Activated T-cell treated with anti-CD3 and anti-CD28 coated beads, Interleukin-2, amount 50 U/mL, for 4 hours (primary cell): ENCODE results near the gene PNLDC1. TPM values are rescaled to one million over a fixed set of nuclear protein-coding genes. Genes with fewer than 3 reads are reported as not detected.
"Not testable (repeated sequence)": the region's sequence is repeated elsewhere in the genome, so short reads cannot be mapped to it uniquely, and the experiment has no call there.

Experiments used
- ATAC-seq, 2 donors: fragments of 200-7000 bp; cut with Tn5 transposase; one replicate each; pipeline ENCODE4 v1.10.0; 2021
- DNase-seq: peaks from one replicate; pipeline ENCODE4 v3.0.0-alpha.2; 2020
- H3K27me3 Mint-ChIP-seq: one replicate; pipeline ENCODE4 v1.8.0; 2021; ENCODE audit warnings: low read depth, mixed read lengths
- H3K36me3 Mint-ChIP-seq: one replicate; pipeline ENCODE4 v1.8.0; 2022; ENCODE audit warnings: mixed read lengths; ENCODE audit not compliant: insufficient read depth
- H3K4me1 Mint-ChIP-seq: one replicate; pipeline ENCODE4 v1.8.0; 2021; ENCODE audit warnings: low read depth, mixed read lengths
- H3K4me3 Mint-ChIP-seq: one replicate; pipeline ENCODE4 v1.8.0; 2021; ENCODE audit warnings: mild to moderate bottlenecking, moderate library complexity, mixed read lengths
- H3K9me3 Mint-ChIP-seq: one replicate; pipeline ENCODE4 v1.8.0; 2021; ENCODE audit warnings: mixed read lengths
- total RNA-seq, 3 donors: library from RNA; stranded (reverse); gene quantifications; one replicate each; pipeline ENCODE4 v1.2.1, GENCODE V29; 2021

PNLDC1 gene
- total RNA-seq, 3 donors from 2014 or later, result 0.14 to 2.0 (median 0.30) TPM

DNA sequence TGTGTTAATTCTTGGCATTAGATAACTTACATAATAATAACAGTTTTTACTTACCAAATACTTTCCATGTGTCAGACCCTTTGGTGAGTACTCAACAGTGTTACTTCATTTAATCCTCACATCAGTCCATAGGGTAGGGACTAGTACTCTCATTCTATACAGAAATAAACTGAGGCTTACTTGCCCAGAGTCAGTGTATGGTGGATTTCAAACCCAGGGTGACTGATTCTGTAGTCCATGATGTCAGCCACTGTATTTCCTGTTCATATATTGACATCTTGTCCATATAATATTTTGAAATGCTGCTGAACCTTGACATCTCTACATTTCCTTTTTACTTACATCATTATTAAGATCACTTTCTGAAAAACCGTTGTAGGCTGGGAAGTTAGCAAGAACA is 2.5 kb upstream of the PNLDC1 start:
- H3K4me1 Mint-ChIP-seq, result peaks cover 26% of the 10 kb centered on the region
- no peaks in the 10 kb centered on the region for H3K27me3 Mint-ChIP-seq
- ATAC-seq, result no peak
- H3K9me3 Mint-ChIP-seq, result no peaks in the 10 kb centered on the region
- no peak overlapping the region for H3K4me3 Mint-ChIP-seq
- H3K36me3 Mint-ChIP-seq, result peaks cover 28% of the 10 kb centered on the region
- DNase-seq, result no peak

DNA sequence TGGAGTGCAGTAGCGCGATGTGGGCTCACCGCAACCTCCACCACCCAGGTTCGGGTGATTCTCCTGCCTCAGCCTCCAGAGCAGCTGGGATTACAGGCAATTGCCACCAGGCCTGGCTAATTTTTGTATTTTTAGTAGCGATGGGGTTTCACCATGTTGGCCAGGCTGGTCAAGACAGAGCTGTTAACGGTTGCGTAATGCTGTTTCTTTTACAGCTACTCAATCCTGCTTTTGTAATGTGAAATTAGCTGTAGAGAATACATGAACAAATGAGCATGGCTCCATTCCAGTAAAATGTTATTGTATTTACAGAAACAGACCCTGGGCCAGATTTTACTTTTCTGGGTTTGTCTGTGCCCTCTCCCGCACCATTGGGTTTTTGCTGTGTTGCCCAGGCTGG is 1.9 kb downstream of the PNLDC1 start:
- H3K4me1 Mint-ChIP-seq, result peaks cover 7% of the 10 kb centered on the region
- no peaks in the 10 kb centered on the region for H3K9me3 Mint-ChIP-seq
- ATAC-seq (no peak), DNase-seq (no peak)
- H3K4me3 Mint-ChIP-seq, result no peak overlapping the region
- H3K36me3 Mint-ChIP-seq, result peaks cover 18% of the 10 kb centered on the region
- H3K27me3 Mint-ChIP-seq, result no peaks in the 10 kb centered on the region

GRCh38 chr6:159804504-159804903 is 4.4 kb downstream of the PNLDC1 start:
- Mint-ChIP-seq H3K27me3 (no peaks in the 10 kb centered on the region), H3K4me3 (no peak overlapping the region), H3K9me3 (no peaks in the 10 kb centered on the region), H3K36me3 (peaks cover 7% of the 10 kb centered on the region), H3K4me1 (no peaks in the 10 kb centered on the region)
- DNase-seq (no peak), ATAC-seq (no peak)

DNA sequence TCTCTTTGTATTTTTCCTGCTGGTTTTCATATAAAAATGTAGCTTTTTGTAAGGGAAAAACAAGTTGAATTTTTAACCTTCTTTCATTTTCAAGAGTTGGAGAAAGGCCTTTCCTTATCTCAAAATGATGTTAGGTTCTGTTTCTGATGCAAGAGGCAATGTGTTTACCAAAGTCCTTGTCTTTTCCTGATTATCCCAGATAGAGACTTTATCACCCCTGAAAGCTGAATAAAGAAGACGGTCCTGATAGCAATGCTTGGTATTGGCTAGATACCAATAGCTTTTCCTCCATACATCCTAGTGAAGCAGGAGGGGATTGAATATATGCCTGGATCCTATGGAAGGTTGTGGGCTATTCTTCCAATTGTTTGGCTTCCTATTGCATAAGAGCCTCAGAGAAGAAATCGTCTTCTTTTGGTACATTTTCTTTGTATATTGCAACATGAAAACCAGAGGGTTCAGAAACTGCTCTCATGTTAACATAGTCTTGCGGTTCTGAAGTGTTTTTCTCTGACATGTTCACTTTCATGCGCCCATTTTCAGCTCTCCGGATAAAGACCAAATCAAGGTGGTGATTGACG is 5.5 kb downstream of the PNLDC1 start:
- no peak for DNase-seq
- Mint-ChIP-seq H3K9me3 (no peaks in the 10 kb centered on the region), H3K4me3 (no peak overlapping the region), H3K27me3 (no peaks in the 10 kb centered on the region), H3K36me3 (peaks cover 6% of the 10 kb centered on the region), H3K4me1 (no peaks in the 10 kb centered on the region)
- ATAC-seq, result no peak

GRCh38 chr6:159806021-159806458 is 6.0 kb downstream of the PNLDC1 start:
- Mint-ChIP-seq H3K4me3 (no peak overlapping the region), H3K4me1 (no peaks in the 10 kb centered on the region), H3K27me3 (no peaks in the 10 kb centered on the region), H3K36me3 (peaks cover 5% of the 10 kb centered on the region), H3K9me3 (no peaks in the 10 kb centered on the region)
- DNase-seq, result no peak
- no peak for ATAC-seq

GRCh38 chr6:159807150-159807858 is 7.2 kb downstream of the PNLDC1 start:
- DNase-seq (no peak), ATAC-seq (no peak)
- no peak overlapping the region for H3K4me3 Mint-ChIP-seq
- peaks cover 5% of the 10 kb centered on the region for H3K36me3 Mint-ChIP-seq
- no peaks in the 10 kb centered on the region for H3K4me1 Mint-ChIP-seq
- no peaks in the 10 kb centered on the region for H3K9me3 Mint-ChIP-seq
- no peaks in the 10 kb centered on the region for H3K27me3 Mint-ChIP-seq

- Mint-ChIP-seq H3K9me3 (no peaks in the 10 kb centered on the region), H3K4me3 (no peak overlapping the region), H3K4me1 (no peaks in the 10 kb centered on the region), H3K27me3 (no peaks in the 10 kb centered on the region), H3K36me3 (peaks cover 5% of the 10 kb centered on the region)
- ATAC-seq, result no peak
- DNase-seq, result no peak
Observed at GRCh38 chr6:159808647-159809046, 8.6 kb downstream of the PNLDC1 start.

DNA sequence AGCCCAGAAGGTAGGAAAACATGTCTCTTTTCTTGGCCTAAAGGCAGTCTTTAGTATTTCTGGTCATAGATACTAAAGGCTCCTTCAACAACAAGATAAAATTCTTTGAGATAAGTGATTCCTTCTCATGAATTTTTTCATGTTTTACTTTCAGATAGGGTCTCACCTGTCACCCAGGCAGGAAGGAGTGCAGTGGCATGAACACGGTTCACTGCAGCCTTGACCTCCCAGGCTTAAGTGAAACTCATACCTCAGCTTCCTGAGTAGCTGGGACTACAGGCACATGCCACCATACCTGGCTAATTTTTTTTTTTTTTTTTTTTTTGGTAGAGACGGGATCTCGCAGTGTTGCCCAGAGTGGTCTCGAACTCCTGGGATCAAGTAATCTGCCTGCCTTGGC is 9.1 kb downstream of the PNLDC1 start:
- Mint-ChIP-seq H3K36me3 (peaks cover 5% of the 10 kb centered on the region), H3K27me3 (no peaks in the 10 kb centered on the region), H3K9me3 (no peaks in the 10 kb centered on the region), H3K4me1 (no peaks in the 10 kb centered on the region), H3K4me3 (no peak overlapping the region)
- DNase-seq (no peak), ATAC-seq (no peak)

GRCh38 chr6:159813781-159814180 is 13.7 kb downstream of the PNLDC1 start:
- ATAC-seq, result no peak
- no peak for DNase-seq
- Mint-ChIP-seq H3K4me3 (no peak overlapping the region), H3K36me3 (peaks cover 2% of the 10 kb centered on the region), H3K4me1 (no peaks in the 10 kb centered on the region), H3K27me3 (no peaks in the 10 kb centered on the region), H3K9me3 (no peaks in the 10 kb centered on the region)

DNA sequence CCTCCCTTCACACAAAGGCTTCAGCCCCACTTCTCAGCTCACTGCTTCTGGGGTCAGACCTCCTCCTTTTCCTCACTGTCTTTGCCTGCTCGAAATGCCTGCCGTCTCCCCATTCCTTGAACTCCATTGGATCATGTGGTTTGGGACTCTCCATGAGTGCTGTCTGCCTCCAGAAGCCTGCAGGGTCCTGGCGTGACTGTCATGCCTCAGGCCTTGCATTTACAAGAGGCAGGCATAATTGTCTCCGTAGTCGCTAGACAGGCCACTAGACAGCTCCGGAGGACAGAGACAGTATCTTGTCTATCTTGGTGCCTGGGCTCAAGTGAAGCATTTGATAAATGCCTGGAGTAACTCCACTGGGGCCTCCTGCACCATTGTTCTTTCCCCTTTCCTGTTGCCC is 15.3 kb downstream of the PNLDC1 start:
- Mint-ChIP-seq H3K9me3 (no peaks in the 10 kb centered on the region), H3K36me3 (no peaks in the 10 kb centered on the region), H3K4me3 (no peak overlapping the region), H3K27me3 (no peaks in the 10 kb centered on the region), H3K4me1 (peaks cover 13% of the 10 kb centered on the region)
- ATAC-seq (no peak), DNase-seq (no peak)

- H3K9me3 Mint-ChIP-seq, ATAC-seq, DNase-seq, H3K27me3 Mint-ChIP-seq, H3K36me3 Mint-ChIP-seq, H3K4me3 Mint-ChIP-seq: not testable (repeated sequence)
- H3K4me1 Mint-ChIP-seq, result peaks cover 21% of the 10 kb centered on the region
Observed at GRCh38 chr6:159816775-159817174, 16.7 kb downstream of the PNLDC1 start.

- Mint-ChIP-seq H3K9me3 (no peaks in the 10 kb centered on the region), H3K4me1 (peaks cover 21% of the 10 kb centered on the region), H3K27me3 (no peaks in the 10 kb centered on the region), H3K36me3 (no peaks in the 10 kb centered on the region), H3K4me3 (no peak overlapping the region)
- DNase-seq (no peak), ATAC-seq (no peak)
Observed at GRCh38 chr6:159817951-159818739, 18.1 kb downstream of the PNLDC1 start.

GRCh38 chr6:159819098-159819497 is 19.0 kb downstream of the PNLDC1 start:
- Mint-ChIP-seq H3K4me3 (peak overlapping the region; percentile 76), H3K27me3 (no peaks in the 10 kb centered on the region), H3K9me3 (no peaks in the 10 kb centered on the region), H3K36me3 (no peaks in the 10 kb centered on the region), H3K4me1 (peaks cover 21% of the 10 kb centered on the region)
- DNase-seq, result no peak
- no peak for ATAC-seq

GRCh38 chr6:159819932-159820640 is 20.0 kb downstream of the PNLDC1 start:
- peak overlapping the region; percentile 76 for H3K4me3 Mint-ChIP-seq
- no peaks in the 10 kb centered on the region for H3K27me3 Mint-ChIP-seq
- H3K9me3 Mint-ChIP-seq, result no peaks in the 10 kb centered on the region
- peaks cover 21% of the 10 kb centered on the region for H3K4me1 Mint-ChIP-seq
- ATAC-seq, result peak; percentile 63 to 80
- H3K36me3 Mint-ChIP-seq, result no peaks in the 10 kb centered on the region
- no peak for DNase-seq
